Renal cortex interstitium (tissue), 11 donors: ENCODE data around the gene HIVEP3. TPM values are rescaled to one million over a fixed set of nuclear protein-coding genes. Genes with fewer than 3 reads are reported as not detected.

Source experiments
- DNase-seq, 11 donors: peaks; one replicate each; pipeline ENCODE4 v3.0.0-alpha.2; 2013; ENCODE audit warnings: low read depth in 9 of 11, low spot score in 4 of 11; ENCODE audit errors: extremely low read depth in 1 of 11
- polyA plus RNA-seq, 3 donors: library from polyadenylated mRNA; unstranded; fragments of 120-200 nt; gene quantifications; one replicate each; pipeline ENCODE4 v1.2.1, GENCODE V29; 2013; ENCODE audit not compliant: insufficient read length in 3 of 3

Gene HIVEP3
- polyA plus RNA-seq, 3 donors = 3.4 to 4.6 (median 4.1) TPM

DNA sequence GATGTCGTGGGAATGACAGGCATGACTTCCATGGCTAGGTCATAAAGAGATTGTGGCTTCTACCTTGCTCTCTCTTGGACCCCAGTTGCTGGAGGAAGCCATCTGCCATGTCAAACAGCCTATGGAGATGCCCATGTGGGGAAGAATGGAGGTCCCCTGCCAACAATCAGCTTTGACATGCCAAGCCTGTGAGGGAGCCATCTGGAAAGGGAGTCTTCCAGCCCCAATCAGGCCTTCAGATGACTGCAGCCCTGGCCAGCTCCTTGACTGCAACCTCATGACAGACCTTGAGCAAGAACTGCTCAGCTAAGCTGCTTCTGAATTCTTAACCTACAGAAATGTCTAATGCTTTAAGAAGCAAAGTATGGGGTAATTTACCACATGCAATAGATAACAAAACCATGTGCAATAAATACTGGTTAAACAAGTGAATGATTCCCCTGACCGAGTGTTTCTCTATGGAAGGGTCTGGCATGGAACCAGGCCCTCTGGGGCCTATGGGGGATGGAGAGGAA is 187.1 kb downstream of the HIVEP3 start:
- DNase-seq = no peak

- DNase-seq = no peak
Observed at GRCh38 chr1:41730806-41731205, 187.9 kb downstream of the HIVEP3 start.

DNA sequence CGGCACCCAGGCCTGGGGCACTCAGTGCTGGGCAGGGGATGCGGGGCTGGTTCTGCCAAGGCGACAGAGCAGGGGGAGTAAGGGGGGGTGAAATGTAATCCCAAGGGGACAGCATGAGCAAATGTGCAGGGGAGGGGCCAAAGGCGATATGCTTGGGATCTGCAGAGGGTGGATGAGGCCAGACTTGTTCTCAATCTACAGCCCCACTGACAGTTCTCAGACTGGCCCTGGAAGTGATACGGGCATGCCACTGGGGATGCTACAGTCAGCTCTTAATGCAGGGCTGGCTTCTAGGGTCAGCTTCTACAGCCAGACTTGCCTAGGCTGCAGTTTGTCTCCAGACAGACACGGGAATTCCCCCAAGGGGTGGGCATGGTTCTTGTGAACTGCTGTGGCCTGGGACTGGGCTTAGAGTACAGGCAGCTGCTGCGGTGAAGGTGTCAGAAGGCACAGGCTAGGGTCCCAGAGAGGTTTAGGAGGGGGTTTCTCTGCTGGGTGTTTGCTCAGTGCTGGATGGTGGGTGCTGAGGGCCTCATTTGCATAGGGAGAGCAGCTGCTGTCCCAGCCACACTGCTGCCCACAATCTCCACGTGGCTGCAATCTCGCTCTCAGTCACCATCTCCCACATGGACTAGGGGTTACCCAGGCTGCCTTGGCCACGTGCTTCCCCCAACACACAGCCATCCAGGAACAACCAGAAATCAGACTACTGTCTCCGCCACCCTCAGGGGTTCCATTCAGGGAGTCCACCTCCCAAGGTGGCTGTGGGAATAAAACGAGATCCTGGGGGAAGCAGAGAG is 190.1 kb downstream of the HIVEP3 start:
- no peak for DNase-seq

- DNase-seq = no peak
Observed at GRCh38 chr1:41727749-41728115, 191.0 kb downstream of the HIVEP3 start.

GRCh38 chr1:41726899-41727748 is 191.6 kb downstream of the HIVEP3 start:
- DNase-seq = no peak

GRCh38 chr1:41726292-41726691 is 192.4 kb downstream of the HIVEP3 start:
- DNase-seq = no peak

GRCh38 chr1:41724926-41725325 is 193.8 kb downstream of the HIVEP3 start:
- no peak for DNase-seq

DNA sequence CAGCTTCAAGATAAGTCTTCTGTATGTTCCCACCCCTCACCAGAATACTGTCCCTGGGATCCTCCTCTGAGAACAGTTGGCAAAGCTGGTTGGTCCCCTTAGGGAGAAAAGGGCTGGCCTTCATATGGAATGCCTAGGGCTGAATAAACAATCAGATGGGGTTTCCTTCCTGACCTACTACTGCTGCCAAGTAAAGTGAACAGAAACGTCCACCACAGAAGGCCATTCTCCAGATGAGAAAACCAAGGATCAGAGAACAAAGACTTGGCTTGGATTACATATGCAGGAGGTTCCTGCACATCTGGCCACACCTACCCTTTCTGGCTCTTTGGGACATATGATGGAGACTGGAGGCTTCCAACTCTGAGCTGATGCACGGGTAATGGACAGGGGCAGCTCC is 194.5 kb downstream of the HIVEP3 start:
- DNase-seq = no peak

DNA sequence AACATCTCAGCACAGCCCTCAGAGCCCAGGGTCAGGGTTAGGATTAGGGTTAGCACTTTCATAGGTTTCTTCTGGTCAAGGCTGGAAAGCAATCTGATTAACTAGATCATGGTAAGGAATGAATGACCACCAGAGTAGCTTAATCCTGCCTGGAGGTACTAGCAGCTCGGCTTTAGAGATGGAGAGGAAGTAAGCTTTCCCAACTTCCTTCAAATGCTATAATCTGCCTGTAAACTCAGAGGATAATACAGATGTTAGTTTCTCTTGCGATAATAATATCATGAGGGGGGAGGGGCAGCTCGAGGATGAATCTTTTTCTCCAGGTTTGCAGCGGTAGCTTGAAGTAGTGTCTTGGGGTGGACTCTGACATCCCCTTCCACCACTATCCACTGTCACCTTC is 194.9 kb downstream of the HIVEP3 start:
- DNase-seq = no peak

DNA sequence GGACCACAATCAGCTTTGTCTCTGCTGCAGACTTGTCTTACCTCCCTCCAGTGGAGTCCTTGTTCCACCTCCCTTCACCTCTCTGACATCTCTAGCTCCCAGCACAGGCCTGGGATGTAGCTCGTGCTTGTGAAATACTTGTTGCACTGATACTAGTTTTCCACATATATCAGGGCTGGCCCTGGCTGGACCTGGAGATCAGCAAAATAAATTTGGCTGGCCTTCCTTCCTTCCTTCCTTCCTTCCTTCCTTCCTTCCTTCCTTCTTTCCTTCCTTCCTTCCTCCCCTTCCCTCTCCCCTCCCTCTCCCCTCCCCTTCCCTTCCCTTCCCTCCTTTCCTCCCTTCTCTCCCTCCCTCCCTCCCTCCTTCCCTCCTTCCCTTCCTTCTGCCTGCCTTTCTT is 196.5 kb downstream of the HIVEP3 start:
- no peak for DNase-seq

- DNase-seq = no peak
Observed at GRCh38 chr1:41720861-41721410, 197.8 kb downstream of the HIVEP3 start.

DNA sequence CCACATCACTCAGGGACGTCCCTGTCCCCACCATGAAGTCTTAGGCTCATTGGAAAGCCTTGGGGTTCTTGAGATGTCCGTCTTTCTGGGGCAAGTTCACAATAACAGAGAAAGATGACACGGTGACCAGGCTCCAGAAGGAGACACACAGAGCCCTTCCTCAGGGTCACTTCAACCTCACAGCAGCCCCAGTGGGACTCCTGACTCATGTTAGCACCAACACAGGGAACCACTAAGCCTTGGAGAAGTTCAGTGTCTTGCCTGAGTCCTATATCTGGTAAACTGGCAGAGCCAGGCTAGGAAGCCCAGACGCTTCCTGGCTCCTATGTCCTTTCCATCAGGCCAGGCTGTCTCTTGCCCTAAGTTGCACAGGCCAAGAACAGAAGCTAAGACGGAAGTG is 199.1 kb downstream of the HIVEP3 start:
- DNase-seq = no peak

DNA sequence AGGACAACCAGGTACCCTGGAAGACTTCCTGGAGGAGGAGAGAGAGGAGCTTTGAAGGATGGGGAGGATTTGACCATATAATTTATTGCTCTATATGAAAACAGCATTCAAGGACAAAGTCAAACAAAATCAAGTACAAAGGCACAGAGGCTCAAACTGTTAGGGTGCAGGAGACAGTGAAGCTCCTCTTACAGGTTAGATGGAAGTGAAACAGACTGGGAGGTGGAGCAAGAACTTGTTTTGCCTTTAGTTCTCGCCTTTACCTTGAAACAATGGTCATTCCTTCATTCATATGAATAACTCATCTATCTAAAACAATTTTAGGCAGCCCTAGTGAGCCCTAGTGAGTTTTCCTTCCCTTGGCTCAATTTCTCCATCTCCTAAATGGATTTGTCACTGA is 199.6 kb downstream of the HIVEP3 start:
- DNase-seq = no peak

GRCh38 chr1:41718497-41718896 is 200.2 kb downstream of the HIVEP3 start:
- DNase-seq = no peak

DNA sequence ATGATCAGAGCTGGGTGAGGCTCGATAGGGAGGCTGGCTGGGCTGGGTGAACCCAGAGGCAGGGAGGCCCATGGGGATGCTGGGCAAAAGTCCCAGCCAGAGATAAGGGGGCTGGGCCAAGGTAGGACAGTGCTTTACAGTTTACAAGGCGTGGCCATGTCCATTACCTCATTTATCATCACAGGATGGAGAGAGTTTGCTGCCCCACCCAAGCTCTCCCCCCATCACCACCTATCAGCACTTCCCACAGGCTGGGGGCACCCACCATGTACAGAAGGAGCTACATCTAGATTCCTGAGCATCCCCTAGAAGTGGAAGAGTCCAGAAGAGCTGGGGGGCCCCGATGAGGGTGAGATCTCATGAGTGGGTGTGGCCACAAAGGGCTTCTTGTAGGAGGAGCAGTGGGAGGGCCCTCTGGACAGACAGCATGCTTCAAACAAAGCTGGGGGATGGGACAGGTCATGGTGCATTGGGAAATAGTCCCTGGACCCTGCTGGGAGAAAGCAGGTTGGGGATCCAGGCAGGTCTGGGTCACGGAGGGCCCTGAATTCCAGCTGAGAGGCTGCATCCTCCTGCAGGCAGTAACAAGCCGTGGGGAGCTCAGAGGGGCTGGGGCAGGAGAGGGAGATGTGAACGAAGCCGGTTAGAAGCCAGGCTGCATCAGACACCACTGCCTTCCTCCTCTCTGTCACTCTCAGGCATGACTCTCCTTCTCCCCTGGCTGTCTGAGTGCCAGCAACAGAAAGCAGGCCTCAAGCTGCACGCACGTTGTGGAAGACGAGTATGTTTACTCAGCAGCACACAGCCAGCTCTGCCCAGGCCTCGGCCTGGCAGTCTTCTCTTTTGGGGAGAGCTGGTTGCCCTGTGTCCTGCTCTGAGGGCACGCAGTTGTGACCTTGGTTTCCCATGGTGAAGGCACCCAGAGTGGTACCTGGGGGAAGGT is 202.3 kb downstream of the HIVEP3 start:
- DNase-seq = no peak

- DNase-seq = no peak
Observed at GRCh38 chr1:41715441-41716095, 203.2 kb downstream of the HIVEP3 start.

DNA sequence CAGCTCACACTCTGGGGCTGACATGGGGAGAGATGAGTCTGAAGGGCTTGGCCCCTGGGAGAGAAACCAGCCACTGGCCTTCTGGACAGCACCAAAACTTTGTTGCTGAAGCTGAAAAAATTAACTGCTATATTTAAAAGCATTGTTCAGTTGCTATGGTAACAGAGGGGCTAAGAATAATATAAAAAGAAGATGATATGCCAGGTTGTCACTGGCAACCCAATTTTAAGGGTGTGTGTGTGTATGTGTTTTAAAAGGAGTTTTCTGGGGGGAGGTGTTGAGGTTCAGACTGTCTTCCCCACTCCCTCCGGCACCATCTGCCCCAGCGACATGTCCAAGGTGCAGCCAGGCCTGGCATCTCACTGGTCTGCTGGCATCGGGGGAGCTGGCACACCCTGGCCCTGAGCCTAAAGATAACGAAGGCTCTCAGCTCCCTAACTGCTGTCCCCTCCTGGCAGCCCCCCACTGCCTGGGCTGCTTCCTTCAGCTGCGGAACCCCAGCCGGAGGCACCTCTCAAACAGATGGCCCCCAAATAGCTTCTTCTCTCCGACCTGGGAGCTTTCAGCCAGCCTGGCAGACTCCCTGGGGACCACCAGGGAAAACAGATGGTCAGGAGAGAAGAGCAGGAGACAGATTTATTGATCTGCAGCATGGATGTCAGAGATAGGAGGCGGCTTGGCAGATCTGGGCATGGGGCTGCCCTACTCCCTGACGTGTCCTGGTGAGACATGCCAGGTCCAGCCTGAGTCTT is 203.9 kb downstream of the HIVEP3 start:
- no peak for DNase-seq
